Peyer's patch (tissue), 4 donors: ENCODE measurements around the gene PIP4K2C. TPM values are rescaled to one million over a fixed set of nuclear protein-coding genes. Genes with fewer than 3 reads are reported as not detected.

ENCODE experiments used
- DNase-seq, 3 donors: peaks; one replicate each; pipeline ENCODE4 v3.0.0-alpha.2; 2017 to 2019
- H3K27ac ChIP-seq, 4 donors: fragments of 200-600 bp; sonication (generic); one replicate each; pipeline ENCODE4 v1.5.1; 2016 to 2019
- H3K27me3 ChIP-seq, 2 donors: fragments of 200-600 bp; sonication (generic); one replicate each; pipeline ENCODE4 v1.5.1; 2019
- H3K36me3 ChIP-seq, 3 donors: fragments of 200-600 bp; sonication (generic); one replicate each; pipeline ENCODE4 v1.5.1; 2016 to 2019
- H3K4me1 ChIP-seq, 4 donors: fragments of 200-600 bp; sonication (generic); one replicate each; pipeline ENCODE4 v1.5.1; 2016 to 2019
- H3K4me3 ChIP-seq, 4 donors: fragments of 200-600 bp; sonication (generic); 1 replicate in 3 of 4; 2 replicates in 1 of 4; pipeline ENCODE4 v1.5.1; 2016 to 2019; ENCODE audit warnings: mild to moderate bottlenecking in 1 of 4
- H3K9me3 ChIP-seq, 4 donors: fragments of 200-600 bp; sonication (generic); one replicate each; pipeline ENCODE4 v1.5.1; 2016 to 2019; ENCODE audit warnings: mild to moderate bottlenecking in 1 of 4
- CTCF ChIP-seq, 6 experiments: fragments of 450-650 bp in 4 of 6; fragments of 200-600 bp in 2 of 6; sonication (generic) in 1 of 6; IDR thresholded peaks; one replicate each; pipeline ENCODE4 v1.5.1; 2017 to 2019; ENCODE audit warnings: antibody characterized with exemption in 6 of 6, mild to moderate bottlenecking in 3 of 6, moderate library complexity in 1 of 6
- POLR2A ChIP-seq, 2 donors: fragments of 450-650 bp; IDR thresholded peaks; one replicate each; pipeline ENCODE4 v1.5.1; 2017; ENCODE audit warnings: antibody characterized with exemption in 2 of 2, mild to moderate bottlenecking in 2 of 2, moderate library complexity in 2 of 2
- total RNA-seq, 4 donors: library from RNA; depleted of rRNA; stranded (reverse); fragments of >200 nt; gene quantifications; one replicate each; pipeline ENCODE4 v1.1.0, GENCODE V29; 2016

PIP4K2C gene
- total RNA-seq: 10 to 100 TPM in 3 of 4 donors, 1 to 10 TPM in 1; 9.1 to 52.6 (median 37.9) TPM

- TF ChIP-seq POLR2A (IDR thresholded peaks at IDR 0.05) (peak; percentile 69 to 70), CTCF (IDR thresholded peaks at IDR 0.05) (no peak)
- Histone ChIP-seq H3K36me3 (peaks cover 0 to 18% (median 0%) of the 10 kb centered on the region in 3 donors), H3K9me3 (no peaks in the 10 kb centered on the region), H3K27me3 (no peaks in the 10 kb centered on the region), H3K4me3 (peak within 1 kb of the TSS; percentile 54 to 87 (median 77)), H3K27ac (peak within 1 kb of the TSS; percentile 68 to 83 (median 74)), H3K4me1 (peaks cover 0 to 17% (median 2%) of the 10 kb centered on the region in 4 donors)
- DNase-seq: peak; percentile 91 to 94 (median 91)
Observed at GRCh38 chr12:57590864-57591781, at the start of gene PIP4K2C. TSS of gene PIP4K2C (plus strand) at chr12:57591192. CDS start at chr12:57591290, 98 bp downstream.

GRCh38 chr12:57541717-57542116 lies 49.3 kb upstream of the PIP4K2C start:
- peaks cover 0 to 16% (median 0%) of the 10 kb centered on the region in 4 donors for H3K4me1 ChIP-seq
- no peak overlapping the region for H3K4me3 ChIP-seq
- TF ChIP-seq CTCF (IDR thresholded peaks at IDR 0.05): no peak
- TF ChIP-seq POLR2A (IDR thresholded peaks at IDR 0.05): no peak
- H3K36me3 ChIP-seq: peaks cover 0 to 31% (median 0%) of the 10 kb centered on the region in 3 donors
- H3K27ac ChIP-seq: peak overlapping the region in 1 of 4 donors; percentile 13
- no peaks in the 10 kb centered on the region for H3K27me3 ChIP-seq
- H3K9me3 ChIP-seq: no peaks in the 10 kb centered on the region
- no peak for DNase-seq

GRCh38 chr12:57543581-57543980 lies 47.4 kb upstream of the PIP4K2C start:
- Histone ChIP-seq H3K27me3 (no peaks in the 10 kb centered on the region), H3K27ac (no peak overlapping the region), H3K4me3 (no peak overlapping the region), H3K9me3 (no peaks in the 10 kb centered on the region), H3K4me1 (peaks cover 0 to 16% (median 0%) of the 10 kb centered on the region in 4 donors), H3K36me3 (peaks cover 0 to 16% (median 0%) of the 10 kb centered on the region in 3 donors)
- no peak for DNase-seq
- TF ChIP-seq POLR2A (IDR thresholded peaks at IDR 0.05) (no peak), CTCF (IDR thresholded peaks at IDR 0.05) (no peak)

GRCh38 chr12:57545809-57546437 lies 45.1 kb upstream of the PIP4K2C start:
- peak in 2 of 3 donors; percentile 63 to 65 for DNase-seq
- H3K4me1 ChIP-seq: peaks cover 0 to 27% (median 3%) of the 10 kb centered on the region in 4 donors

More at GRCh38 chr12:57545809-57546437, 45.1 kb upstream of the PIP4K2C start:
- TF ChIP-seq POLR2A (IDR thresholded peaks at IDR 0.05) (no peak), CTCF (IDR thresholded peaks at IDR 0.05) (no peak)
- no peaks in the 10 kb centered on the region for H3K9me3 ChIP-seq
- H3K36me3 ChIP-seq: no peaks in the 10 kb centered on the region
- peak overlapping the region; percentile 69 to 99 (median 86) for H3K4me3 ChIP-seq
- no peaks in the 10 kb centered on the region for H3K27me3 ChIP-seq
- H3K27ac ChIP-seq: peak overlapping the region in 3 of 4 donors; percentile 85 to 96 (median 91)
